ENCODE data around the gene SLC35F3.
"Not testable (repeated sequence)": the region's sequence is repeated elsewhere in the genome, so short reads cannot be mapped to it uniquely, and the experiment has no call there.

Gene SLC35F3

DNA sequence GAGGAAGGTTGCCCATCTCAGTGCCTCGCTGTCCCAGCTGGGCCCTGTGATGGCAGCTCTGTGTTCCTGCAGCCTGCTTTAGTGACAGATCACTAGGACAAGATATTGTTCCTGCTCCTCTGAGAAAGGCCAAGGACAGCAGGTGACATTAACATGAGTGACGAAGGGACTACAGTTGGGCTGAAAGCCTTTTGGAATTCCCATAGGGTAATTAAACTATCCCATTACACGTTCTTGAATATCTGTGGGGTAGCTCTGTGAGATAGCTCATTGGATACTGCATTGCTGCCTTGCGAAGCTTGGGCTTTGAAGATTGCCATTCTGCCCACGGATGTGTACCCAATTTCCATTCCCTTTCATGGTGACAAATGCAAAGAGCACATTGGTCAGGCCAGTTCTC lies 390.6 kb downstream of the SLC35F3 start:
- H3K27ac ChIP-seq = no peak overlapping the region
- DNase-seq (ENCODE audit: low read depth, low spot score) = no peak

DNA sequence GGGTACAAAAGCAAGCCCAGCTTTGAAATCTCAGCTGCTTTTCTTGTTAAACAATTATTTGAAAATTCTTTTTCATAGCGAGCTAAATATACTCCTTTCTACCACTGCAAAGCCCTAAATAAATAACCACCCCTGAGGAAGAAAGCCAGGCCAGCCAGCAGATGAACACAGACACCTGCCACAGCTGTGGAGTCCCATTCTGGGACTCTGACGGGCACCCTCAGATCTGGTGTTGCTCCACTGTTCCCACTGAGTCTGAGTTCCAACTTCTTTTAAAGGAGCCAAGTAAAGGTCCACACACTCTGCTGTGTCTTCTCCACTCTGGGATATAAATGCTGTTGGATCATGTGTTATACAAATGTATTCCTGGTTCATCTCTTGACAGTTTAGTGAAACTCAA lies 391.1 kb downstream of the SLC35F3 start:
- no peak overlapping the region for H3K27ac ChIP-seq
- no peak for DNase-seq (ENCODE audit: low read depth, low spot score)

DNA sequence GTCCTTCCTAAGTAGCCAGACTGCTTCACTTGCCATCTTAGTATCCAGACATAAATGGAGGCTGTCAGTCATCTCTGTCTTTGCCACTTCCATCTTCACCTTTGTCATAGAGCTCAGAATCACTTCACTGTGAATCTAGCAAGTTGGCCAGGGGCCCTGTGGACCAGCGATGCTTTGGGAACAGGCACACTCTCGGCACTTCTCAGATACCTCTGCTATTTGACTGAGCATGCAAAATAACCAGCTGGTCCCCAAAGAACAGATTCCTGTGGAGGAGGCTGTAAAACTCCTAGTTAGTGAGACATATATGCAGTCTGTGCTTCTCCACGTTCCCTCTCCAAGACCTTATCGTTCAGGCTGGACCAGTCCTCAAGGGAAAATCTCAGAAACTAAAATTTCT lies 392.0 kb downstream of the SLC35F3 start:
- DNase-seq (ENCODE audit: low read depth, low spot score) = no peak
- no peak overlapping the region for H3K27ac ChIP-seq

DNA sequence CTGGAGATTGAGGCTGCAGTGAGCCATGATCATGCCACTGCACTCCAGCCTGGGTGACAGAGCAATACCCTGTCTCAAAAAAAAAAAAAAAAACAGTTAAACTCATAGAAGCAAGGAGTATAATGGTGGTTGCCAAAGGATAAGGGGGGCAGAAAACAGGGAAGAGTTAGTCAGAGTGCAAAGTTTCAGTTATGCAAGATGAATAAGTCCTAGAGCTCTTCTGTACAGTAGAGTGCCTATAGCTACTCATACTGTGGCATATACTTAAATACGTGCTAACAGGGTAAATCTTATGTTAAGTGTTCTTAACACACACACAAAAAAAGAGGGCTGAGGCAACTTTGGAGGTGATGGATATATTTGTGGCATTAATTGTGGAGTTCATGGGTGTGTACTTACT lies 393.2 kb downstream of the SLC35F3 start:
- DNase-seq (ENCODE audit: low read depth, low spot score) = no peak
- H3K27ac ChIP-seq = no peak overlapping the region

DNA sequence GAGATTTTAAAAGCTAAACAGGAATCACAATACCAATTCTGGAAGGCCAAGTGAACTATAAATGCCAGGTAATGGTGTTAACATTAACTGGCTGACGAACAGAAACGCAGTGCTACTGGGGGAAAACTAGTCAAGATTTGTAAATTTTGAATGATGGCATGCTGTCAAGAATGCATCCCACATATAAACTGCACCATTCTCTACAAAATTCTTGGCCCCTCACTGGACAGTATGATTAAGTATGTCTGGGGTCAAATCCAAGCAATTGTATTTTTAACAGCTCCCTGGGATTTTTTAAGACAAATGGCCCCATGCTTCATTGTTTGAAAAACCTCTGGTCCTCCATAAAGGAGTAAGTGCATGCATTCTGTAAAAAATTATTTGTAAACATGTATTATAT lies 395.6 kb downstream of the SLC35F3 start:
- no peak for DNase-seq (ENCODE audit: low read depth, low spot score)
- no peak overlapping the region for H3K27ac ChIP-seq

DNA sequence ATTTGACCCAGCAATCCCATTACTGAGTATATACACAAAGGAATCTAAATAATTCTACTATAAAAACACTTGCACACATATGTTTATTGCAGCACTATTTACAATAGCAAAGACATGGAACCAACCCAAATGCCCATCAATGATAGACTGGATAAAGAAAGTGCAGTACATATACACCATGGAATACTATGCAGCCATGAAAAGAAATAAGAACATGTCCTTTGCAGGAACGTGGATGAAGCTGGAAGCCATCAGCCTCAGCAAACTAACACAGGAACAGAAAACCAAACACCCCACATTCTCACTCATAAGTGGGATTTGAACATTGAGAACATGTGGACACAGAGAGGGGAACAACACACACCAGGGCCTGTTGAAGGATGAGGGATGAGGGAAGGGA lies 397.2 kb downstream of the SLC35F3 start:
- DNase-seq (ENCODE audit: low read depth, low spot score); H3K27ac ChIP-seq: not testable (repeated sequence)

DNA sequence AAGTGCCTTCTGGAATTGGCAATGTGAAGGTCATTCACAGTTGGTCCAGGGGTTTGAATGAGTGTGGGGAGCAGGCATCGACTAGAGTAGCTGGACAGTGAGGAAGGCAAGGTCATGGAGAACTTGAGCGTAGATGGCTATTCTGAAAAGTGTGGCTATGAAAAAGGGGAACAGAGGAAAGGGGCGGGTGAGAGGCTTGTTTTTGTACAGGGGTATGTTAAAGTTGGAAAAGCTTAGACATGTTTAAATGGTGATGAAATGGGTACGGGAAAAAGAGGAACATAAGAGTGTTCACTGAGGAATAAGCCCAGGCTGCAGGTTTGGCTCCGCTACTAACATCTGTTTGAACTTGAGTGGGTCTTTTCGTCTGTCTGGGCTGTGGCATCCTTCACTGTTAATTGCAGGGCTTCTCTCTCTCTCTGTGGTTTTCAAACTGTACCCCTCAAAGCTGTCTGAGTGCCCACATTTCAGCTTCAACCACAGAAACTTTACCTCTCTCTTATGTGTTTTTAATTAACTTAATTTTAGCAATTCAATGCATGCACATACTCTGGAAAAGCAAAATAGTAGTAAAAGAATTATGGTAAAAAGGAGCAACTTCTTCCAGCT lies 398.0 kb downstream of the SLC35F3 start:
- no peak for DNase-seq (ENCODE audit: low read depth, low spot score)

DNA sequence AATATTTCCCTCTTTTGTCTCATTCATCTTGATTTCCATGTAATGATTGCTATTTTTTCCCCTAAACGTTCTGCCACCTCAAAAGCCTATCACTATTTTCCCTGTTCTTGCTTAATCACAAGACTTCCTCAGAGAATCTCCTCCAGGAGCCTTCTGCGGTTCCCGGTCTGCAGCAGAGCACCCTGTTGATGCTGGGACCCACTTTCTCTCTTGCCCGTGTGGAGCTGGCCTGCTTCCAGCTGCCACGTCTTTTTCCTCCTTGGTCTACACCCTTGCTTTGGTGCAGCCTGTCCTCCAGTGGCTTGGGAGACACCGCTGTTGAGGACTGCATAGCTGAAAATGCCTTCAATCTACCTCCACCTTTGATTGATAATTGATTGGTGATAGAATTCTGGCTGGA lies 398.8 kb downstream of the SLC35F3 start:
- no peak for DNase-seq (ENCODE audit: low read depth, low spot score)
- no peak overlapping the region for H3K27ac ChIP-seq

More for the DNA sequence above, 398.0 kb downstream of the SLC35F3 start:
- H3K27ac ChIP-seq = no peak overlapping the region

DNA sequence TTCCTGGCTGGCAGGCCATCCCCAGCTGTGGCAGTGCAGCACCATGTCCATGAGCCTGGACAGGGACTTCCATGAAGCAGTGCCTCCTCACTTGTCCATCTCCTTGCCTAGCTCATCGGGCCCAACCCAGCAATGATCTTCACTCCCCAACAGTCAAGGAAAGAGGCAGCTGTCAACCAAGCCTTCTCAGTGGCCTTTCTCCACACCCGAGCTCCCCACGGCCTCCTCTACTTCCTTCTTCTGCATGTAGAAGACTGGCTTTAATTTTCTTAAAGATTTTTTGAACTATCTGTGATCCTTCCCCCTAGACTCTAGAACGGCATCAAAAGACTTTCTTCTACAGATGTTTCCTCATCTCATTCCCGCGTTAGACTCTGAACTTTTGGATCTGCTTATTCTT lies 403.2 kb downstream of the SLC35F3 start:
- no peak for DNase-seq (ENCODE audit: low read depth, low spot score)
- H3K27ac ChIP-seq = no peak overlapping the region

DNA sequence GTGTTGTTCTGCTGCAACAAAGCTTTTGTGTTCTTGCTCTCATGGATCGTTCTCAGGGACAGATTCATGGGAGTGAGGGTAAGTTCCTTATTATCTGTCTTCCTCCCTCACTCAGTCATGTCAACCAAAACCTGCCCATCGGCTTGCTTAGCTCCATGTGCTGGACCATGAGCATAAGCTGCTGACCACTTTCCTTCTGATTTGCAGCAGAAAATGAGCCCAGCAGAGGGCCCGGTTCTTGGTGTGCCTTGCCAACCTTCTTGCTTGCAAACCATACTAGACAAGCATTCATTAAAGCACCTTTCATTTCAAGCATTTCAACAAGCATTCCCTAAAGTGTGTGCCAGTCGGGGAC lies 404.7 kb downstream of the SLC35F3 start:
- no peak overlapping the region for H3K27ac ChIP-seq
- no peak for DNase-seq (ENCODE audit: low read depth, low spot score)

DNA sequence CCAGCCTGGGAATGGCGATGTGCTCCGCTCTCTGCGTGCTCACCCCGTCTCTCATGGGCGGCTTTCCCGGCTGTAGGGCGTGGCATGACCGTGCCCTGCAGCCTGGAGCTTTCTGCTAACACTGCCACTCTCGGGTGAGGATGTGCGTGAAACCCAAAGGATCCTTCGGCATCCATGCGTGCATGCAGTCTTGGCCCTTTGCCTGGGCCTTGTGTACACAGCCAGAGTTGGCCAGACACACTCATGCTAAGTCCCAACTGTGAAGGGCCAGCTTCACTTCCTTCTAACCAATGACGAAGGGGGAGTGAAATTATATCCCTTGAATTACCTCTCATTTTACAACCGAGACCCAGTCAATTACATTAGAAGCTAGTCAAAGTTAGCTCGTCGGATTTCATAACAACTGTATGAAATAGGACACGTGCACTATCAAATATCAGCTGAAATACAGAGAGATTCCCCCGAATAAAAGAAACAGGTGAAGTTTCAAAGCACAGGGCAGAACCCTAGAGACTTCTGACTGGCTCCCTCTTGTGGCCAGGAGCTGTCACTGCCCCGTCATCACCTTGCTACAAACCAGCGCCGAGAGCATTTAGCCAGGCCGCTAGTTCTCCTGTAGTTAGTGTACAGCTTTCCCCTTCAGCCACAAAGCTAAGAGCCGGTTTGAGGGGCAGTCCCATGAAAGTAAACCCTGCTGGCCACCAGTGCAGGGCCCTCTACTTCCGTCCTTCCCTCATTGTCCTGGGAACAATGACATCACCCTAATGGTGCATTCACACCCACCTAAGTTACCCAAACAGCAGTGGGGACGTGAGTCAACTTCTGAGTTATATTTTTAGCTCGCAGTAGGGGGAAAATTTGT lies 405.4 kb downstream of the SLC35F3 start:
- DNase-seq (ENCODE audit: low read depth, low spot score) = peak; percentile 20
- peak overlapping the region; percentile 1 for H3K27ac ChIP-seq

DNA sequence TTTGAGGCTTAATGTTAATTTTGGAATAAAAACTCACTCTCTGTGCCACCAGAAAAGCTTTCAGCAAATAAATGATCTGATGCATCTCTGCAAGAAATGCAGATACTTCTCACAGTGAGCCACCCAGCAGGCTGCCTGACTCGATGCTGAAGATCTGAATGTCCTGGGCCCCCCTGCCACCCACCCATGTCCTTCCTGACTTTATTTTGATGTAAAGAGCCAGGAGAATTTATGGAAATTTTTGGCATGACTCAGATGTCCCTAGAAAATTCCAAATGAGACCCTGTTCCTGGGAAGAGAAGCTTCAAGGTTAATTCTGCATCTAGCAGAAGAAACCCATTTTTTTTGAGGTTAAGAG lies 406.0 kb downstream of the SLC35F3 start:
- H3K27ac ChIP-seq = no peak overlapping the region
- DNase-seq (ENCODE audit: low read depth, low spot score) = no peak

DNA sequence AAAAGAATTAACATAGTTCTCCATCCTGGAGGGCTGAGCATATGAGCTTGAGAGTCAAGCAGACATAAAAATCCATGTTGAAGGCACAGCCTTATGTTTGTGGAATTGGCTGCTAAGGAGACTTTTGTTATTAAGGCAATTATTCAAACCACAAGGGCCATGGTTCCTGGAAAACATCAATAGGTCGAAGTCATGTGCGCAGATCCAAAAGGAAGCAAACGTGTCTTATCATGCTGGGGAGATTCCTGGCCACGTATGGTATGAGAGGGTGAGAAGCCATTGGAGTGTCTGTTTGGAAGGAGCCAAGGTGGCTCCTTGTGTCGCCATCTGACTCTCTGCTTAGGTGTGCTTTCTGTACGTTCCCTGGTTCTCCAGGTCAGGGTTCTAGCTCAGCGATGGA lies 406.9 kb downstream of the SLC35F3 start:
- DNase-seq (ENCODE audit: low read depth, low spot score) = no peak
- H3K27ac ChIP-seq = no peak overlapping the region

DNA sequence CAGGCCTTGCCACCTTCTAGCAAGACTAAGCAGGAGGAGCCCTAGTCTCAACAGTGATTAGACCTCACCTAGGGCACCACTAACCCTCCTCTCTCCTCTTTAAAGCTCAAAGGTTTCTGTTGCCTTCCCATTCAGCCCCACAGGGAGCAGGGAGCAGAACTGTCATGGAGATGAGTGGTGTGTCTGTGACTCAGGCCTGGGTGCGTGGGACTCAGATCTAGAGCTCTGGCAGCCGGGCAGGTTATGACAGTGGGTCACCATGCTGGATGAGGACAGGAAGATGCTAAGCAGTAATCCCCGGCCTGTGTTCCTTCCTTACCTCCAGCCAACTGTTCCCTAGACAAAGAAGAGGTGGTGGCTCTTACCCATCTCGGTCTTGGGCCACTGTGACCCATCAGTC lies 408.7 kb downstream of the SLC35F3 start:
- H3K27ac ChIP-seq = no peak overlapping the region
- no peak for DNase-seq (ENCODE audit: low read depth, low spot score)

DNA sequence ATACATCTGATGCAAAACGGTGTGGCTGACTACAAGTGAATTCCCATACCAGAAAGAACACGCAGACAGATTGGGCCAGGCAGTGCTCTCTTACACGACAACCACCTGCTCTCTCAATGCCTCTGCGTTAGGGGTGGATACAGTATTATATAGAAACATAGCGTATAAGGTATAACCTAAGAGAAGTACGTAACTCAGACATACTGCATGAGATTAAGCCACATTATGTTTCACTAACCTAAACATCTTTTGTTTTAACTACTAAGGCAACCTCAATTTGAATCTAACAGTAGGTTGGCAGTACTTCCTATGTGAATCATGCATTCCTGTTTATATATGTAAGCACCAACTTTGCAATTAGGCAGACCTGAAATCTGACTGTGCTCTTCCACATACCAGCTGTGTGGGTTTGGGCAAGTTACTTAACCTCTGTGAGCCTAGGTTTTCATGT lies 410.6 kb downstream of the SLC35F3 start:
- peak overlapping the region; percentile 54 for H3K27ac ChIP-seq
- DNase-seq (ENCODE audit: low read depth, low spot score) = peak; percentile 31

DNA sequence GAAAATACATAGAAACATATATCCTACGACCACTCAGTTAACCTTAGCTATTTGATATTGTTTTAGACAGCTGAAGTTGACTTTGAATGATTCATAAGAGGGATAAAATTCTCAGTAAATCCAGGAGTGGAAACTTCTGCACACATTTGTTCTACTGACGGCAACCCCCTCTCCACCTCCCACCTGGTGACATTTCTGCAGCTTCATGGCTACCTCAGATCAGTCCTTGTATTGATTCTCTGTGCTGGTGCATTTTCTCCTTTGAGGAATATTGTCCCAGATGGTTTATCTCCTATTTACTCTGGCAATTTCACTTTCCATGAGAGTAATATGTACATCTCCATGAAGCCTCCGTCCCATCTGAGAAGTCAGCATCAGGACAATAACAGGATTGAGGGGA lies 411.1 kb downstream of the SLC35F3 start:
- no peak for DNase-seq (ENCODE audit: low read depth, low spot score)
- peak overlapping the region; percentile 54 for H3K27ac ChIP-seq

DNA sequence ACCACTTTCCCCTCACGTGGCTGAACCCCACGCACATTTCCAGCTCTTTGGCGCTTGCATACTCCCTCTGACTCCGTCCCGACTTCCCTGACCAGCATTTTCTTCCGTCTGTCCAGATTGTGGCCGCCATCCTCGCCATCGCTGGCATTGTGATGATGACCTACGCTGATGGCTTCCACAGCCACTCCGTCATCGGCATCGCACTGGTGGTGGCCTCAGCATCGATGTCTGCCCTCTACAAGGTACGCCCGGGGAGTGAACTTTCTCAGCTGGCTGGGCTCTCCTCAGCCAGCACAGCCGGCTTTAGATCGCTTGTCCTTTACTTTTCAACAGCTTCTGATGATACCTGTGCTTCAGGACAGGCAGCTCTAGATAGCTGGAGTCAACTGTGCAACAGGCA lies 412.0 kb downstream of the SLC35F3 start:
- H3K27ac ChIP-seq = no peak overlapping the region
- no peak for DNase-seq (ENCODE audit: low read depth, low spot score)

DNA sequence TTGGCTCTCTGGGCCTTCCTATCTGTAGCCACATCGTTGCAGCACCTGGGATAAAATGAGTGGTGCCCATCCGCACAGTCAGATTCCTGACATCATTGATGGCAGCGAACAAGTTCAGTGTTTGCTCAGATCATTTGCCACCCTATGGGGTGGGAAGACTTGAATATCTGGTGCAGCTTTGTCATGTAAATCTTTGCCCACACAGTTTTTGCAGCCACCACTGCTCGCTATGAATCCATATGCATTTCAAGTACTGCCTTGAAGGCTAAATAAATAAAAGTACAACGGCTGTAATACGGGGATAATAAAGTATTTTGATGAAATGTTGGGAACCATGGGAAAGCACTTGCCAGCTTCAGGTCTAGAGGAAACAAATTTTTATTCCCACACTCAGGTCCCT lies 412.5 kb downstream of the SLC35F3 start:
- no peak for DNase-seq (ENCODE audit: low read depth, low spot score)
- no peak overlapping the region for H3K27ac ChIP-seq

DNA sequence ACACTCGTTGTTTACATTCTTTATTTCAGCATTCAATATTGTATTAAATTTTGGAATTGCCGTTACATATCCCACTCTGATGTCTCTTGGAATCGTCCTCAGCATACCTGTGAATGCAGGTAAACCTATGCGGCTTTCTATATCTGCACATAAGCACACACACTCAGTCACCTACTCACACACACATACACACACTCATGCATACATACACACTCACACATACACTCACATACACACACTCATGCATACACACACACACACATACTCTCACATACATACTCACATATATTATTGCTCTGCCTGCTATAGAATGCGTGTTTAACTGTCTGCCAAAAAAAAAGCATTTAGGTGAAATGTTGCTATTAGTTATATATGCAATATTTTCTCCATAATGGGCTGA lies 415.6 kb downstream of the SLC35F3 start:
- DNase-seq (ENCODE audit: low read depth, low spot score) = no peak
- H3K27ac ChIP-seq = no peak overlapping the region

DNA sequence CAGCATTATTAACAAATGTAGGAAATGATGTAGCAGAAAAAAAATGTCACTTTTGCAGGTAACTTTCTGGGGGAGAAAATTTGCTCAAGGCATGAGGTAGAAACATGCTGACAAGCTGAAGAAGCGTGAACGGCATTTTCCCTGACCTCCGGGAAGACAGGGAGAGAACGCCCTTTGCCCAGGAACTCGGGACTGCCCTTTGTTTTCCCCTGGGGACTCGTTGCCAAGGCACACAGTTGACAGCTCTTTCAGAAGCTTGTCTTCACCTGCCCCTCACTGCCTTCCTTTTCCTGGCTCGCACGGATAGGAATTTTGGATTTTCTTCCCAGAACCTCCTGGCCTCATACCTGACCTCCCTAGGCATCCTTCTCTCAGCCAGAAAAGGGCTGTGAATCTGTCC lies 416.1 kb downstream of the SLC35F3 start:
- DNase-seq (ENCODE audit: low read depth, low spot score) = no peak
- H3K27ac ChIP-seq = no peak overlapping the region

DNA sequence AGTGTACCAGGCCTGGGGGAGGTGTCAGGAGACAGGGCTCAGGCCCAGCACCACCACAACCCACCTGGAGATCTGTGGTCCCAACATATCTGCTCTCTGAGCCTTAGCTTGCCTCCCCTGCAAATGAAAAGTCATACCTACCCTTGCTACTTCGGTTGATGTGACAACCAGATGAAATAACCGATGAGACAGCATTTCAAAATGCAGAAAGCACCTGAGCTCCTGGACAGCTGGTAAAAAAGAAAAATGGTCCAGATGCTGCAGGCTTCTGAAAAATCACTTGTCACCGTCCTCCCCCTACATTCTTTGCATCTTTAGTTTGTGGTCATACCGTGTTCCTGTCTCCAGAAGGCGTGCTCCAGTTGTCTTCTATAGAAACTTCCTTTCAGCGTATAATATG lies 416.8 kb downstream of the SLC35F3 start:
- H3K27ac ChIP-seq = no peak overlapping the region
- DNase-seq (ENCODE audit: low read depth, low spot score) = no peak

DNA sequence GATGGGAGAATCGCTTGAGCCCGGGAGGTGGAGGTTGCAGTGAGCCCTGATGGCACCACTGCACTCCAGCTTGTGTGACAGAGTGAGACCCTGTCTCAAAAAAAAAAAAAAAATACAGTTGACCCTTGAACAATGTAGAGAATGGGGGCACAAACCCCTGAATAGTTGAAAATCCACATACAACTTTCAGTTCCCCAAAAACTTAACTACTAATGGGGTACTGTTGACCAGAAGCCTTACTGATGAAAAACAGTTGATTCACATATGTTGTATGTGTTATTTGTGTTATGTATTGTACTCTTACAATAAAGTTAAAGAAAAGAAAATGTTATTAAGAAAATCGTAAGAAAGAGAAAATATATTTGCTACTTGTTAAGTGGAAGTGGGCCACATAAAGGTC lies 417.6 kb downstream of the SLC35F3 start:
- H3K27ac ChIP-seq = no peak overlapping the region
- no peak for DNase-seq (ENCODE audit: low read depth, low spot score)

All from epithelial cell of prostate (primary cell).